MM.1S (cell line): Measurements from ENCODE around the gene FAM13B.

Source experiments
- EZH2 ChIP-seq: fragments of 300-600 bp; sonication (generic); optimal IDR thresholded peaks from 2 replicates; pipeline ENCODE3; 2017; ENCODE audit warnings: low read depth, mild to moderate bottlenecking, antibody characterized with exemption, low read length, mixed read lengths
- TF ChIP-seq, protein P1 (sequence below): fragments of 300-600 bp; sonication (generic); IDR thresholded peaks from 2 replicates; pipeline ENCODE4 v1.5.1; 2016; ENCODE audit warnings: antibody characterized with exemption, low read length, mixed read lengths

DNA sequence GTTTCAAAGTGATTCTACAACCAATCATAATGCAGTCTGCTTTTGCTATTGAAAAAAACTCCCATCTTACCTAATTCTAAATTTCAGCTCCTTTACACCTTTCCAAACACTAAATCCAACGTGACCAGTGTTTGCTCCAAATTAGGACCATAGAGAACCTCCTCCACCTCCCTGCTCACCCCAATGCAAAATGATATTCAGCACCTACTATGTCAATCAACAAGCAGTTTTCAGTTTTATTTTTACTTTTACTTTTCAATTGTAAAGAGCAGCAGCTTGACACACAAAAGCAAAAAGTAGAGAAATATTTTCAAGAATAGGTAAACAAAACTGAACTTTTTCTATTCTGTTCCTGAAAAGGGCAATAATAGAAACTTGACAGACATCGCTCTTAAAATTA, 3.4 kb downstream of the FAM13B start:
- TF ChIP-seq, protein P1, sequence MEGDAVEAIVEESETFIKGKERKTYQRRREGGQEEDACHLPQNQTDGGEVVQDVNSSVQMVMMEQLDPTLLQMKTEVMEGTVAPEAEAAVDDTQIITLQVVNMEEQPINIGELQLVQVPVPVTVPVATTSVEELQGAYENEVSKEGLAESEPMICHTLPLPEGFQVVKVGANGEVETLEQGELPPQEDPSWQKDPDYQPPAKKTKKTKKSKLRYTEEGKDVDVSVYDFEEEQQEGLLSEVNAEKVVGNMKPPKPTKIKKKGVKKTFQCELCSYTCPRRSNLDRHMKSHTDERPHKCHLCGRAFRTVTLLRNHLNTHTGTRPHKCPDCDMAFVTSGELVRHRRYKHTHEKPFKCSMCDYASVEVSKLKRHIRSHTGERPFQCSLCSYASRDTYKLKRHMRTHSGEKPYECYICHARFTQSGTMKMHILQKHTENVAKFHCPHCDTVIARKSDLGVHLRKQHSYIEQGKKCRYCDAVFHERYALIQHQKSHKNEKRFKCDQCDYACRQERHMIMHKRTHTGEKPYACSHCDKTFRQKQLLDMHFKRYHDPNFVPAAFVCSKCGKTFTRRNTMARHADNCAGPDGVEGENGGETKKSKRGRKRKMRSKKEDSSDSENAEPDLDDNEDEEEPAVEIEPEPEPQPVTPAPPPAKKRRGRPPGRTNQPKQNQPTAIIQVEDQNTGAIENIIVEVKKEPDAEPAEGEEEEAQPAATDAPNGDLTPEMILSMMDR, result no peak
- no peak for TF ChIP-seq EZH2
